GM19324 (cell line): ENCODE results near the gene CLDN15.
"Not testable (repeated sequence)": the region's sequence is repeated elsewhere in the genome, so short reads cannot be mapped to it uniquely, and the experiment has no call there.

ENCODE experiments used
- ATAC-seq: cut with Tn5 transposase; IDR thresholded peaks from one replicate; pipeline ENCODE4 v1.9.1; 2021; ENCODE audit warnings: mild to moderate bottlenecking, moderate library complexity; ENCODE audit not compliant: unreplicated experiment, low FRiP score

Gene CLDN15

DNA sequence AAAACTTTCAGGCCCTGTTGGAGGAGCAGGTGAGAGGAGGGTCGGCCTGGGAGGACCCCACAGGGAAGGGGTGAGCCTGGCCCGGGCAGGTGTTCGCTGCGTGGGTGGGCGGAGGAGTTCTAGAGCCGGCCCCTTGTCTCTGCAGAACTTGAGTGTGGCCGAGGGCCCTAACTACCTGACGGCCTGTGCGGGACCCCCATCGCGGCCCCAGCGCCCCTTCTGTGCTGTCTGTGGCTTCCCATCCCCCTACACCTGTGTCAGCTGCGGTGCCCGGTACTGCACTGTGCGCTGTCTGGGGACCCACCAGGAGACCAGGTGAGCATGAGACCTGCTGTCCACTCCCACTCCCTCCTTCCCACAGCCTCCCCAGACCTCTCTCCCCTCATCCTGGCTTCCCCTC is 14.1 kb downstream of the CLDN15 start:
- ATAC-seq: no peak

DNA sequence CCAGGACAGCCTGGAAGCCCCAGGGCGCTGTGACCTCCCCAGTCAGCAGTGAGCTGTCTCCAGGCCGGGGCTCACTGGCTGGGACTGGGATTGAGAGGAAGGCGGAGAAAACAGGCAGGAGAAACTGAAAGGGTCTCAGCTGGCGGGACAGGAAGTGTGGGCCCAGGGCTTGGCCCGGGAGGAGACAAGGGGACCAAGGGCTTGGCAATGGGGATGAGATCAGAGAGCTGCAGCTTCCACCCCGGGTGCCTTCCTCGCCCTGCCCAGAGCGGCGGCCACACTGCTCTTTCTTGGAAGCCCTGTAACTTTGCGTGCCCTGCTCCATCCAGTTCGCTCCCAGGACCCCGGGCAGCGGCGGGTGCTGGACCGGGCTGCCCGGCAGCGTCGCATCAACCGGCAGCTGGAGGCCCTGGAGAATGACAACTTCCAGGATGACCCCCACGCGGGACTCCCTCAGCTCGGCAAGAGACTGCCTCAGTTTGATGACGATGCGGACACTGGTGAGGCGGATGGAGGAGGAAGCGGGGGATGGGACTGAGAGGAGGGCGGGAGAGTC is 15.2 kb downstream of the CLDN15 start:
- no peak for ATAC-seq

DNA sequence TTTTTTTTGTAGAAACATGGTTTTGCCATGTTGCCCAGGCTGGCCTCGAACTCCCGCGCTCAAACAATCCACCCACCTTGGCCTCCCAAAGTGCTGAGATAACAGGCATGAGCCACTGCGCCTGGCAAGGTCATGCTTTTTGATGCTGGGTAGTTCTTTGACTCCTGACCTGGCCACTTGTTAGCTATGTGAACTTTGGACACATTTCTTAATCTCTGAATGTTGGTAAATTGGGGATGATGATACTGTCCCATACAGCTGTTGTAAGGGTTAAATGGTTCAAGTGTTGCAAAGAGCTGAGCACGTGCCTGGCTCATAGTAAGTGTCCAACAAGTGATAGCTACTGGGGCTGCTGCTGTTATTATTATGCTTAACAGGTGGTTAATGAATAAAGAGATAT is 17.3 kb downstream of the CLDN15 start:
- no peak for ATAC-seq

DNA sequence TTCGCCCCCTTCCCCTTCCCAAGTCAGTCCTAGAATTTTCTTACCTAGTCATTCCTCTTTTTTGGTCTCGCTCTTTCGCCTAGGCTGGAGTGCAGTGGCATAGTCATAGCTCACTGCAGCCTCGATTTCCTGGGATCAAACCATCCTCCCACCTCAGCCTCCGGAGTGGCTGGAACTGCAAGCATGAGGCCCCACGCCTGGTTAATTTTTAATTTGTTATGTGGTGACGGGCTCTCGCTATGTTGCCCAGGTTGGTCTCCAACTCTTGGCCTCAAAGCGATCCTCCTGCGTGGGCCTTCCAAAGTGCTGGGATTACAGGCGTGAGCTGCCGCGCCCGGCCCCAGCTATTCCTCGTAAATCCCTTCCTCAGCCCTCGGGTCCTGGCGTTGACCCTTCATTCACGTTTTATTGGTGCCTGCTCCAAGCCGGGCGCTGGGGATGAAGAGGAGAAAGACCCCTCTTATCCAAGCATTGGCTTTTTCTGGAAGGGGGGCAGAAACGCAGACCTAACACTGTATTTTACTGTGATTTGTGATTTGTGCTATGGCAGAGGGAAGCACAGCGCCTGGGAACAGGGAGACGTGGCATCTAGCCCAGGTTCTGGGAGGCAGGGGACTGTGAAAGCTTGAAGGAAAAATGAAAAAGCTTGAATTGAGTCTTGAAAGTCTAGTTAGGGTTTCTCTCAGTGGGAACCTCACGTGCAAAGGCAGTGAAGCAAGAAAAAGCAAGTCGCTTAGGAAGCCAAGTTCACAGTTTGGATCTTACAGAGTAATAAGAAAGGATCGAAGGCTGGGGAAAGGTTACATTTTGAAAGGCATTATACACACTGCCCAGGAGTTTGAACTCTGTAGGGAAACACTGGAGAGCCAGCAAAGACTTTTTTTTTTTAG is 19.1 kb downstream of the CLDN15 start:
- ATAC-seq: peak; percentile 9

DNA sequence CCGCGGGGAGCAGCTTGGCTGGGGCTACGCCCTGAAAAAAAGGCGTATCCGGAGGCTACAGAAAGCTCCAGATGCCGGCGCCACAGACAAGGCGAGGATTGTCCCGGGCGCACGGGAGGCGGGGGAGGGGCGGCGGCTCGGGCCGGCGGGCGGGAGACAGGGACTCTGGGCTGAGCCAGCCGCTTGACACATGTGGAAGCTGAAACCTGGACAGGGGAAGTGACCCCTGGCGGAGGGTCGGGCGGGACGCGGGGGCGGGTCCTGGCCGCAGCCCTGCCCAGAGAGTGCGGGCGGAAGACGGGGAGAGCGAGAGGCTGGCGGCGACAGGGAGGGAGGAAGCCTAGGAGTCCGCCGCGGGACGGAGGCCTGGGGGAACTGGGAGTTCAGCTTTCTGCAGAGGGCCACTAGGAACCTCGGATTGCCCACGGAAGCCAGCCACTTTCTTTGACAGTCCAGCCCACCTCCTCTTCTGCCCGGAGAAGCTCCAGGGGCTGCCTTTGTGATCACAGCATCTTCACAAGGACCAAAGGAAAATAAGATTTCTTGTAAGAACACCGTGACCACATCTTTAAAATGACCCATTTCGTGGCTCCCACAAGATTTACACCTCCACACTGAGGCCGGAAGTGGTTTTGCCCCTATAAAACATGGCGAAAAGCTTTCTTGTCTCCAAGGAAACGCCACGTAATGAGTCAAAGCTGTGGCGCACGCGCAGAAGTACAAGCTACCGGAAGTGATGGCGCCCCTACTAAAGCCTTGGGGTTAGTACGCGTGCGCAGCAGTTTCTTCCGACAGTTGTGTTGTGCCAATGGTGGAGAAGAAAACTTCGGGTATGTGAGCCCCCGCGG is 20.0 kb downstream of the CLDN15 start, which contains the start of the genes PLOD3 and ZNHIT1:
Gene PLOD3 (minus strand): TSS at position 194 of the 848 bp plus-strand sequence. CDS start 307 bp downstream, outside the sequence.
Gene ZNHIT1 (plus strand): TSS at position 778 of the 848 bp plus-strand sequence. CDS start 31 bp downstream, at position 809.
- peak; percentile 71 for ATAC-seq

DNA sequence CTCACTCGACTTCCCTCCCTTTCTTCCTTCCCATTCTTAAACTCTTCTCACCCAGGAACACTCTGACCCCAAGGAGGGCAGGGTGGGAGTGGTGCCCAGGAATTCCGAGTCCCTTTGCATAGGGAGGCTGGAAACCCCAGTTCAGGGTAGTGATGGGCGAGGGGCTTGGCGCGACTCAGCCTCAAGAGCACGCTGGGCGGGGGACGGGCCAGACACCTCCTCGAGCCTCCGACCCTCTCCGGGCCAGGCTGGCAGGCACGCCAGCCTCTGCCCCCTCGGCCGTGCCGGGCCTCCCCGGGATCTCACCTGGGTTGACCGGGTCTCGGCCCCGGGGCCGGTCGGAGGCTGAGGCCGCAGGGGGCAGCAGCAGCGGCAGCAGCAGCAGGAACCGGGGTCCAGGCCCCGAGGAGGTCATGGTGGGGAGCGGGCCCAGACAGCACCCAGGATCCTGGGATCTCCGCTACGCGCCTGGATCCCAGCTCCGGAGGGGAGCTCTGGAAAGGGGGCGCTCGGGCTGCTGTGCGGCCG is 20.7 kb downstream of the CLDN15 start:
- peak; percentile 12 for ATAC-seq

DNA sequence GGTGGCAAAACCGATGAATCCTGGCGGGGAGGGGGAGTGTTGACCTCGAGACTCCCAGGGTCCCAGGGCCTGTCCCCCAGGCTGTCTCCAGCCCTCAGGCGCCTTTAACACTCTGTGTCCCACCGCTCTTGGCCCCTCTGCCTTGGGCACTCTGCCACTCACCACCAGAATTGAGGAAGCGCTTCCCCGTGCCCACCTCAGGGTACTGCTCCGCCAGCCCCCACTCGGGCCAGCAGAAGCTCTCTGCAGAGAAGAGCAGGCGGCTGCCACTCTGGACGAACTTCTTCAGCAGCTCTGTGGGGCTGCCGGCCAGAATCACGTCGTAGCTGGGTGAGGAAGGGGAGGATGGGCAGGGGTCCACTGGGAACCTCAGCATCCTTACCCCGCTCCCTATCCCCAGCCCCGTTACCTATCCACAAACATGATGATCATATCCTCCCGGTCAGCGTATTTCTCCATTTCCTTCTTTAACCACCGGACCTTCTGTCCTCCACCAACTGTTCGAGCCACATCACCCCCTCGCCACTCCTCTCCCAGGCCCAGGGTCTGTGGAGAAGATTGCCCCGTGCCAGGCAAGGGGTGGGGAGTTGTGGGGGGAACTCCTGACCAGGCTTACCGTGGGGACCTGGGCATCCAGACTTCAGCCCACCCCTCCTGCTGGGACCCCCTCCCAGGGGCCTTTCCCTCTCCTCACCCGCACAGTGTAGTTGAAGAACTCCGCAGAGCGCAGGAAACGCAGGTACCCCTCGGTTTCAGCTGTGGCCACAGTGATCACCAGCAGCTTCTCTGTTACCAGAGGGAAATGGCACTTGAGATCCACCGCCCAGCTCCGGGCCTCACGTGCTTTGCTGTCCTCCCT is 21.4 kb downstream of the CLDN15 start:
- ATAC-seq: no peak

DNA sequence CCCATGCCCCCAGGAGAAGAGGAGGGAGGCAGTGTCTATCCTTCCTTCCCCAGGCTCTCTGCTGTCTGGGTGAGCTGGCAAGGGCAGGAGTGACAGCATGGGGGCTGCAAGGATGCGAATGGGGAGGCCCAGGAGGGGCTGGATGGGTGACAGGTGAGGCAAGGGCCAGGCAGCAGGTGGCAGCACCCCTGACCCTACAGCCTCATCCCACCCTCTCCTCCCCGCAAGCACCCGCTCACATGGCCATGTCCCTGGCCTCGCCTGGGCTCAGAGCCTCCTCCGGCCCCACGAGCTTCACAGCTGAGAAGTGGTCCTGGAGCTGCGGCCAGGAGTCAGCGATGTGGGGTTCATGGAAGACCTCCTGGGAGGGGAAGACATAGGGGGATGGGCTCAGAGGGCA is 25.6 kb downstream of the CLDN15 start:
- ATAC-seq: no peak

DNA sequence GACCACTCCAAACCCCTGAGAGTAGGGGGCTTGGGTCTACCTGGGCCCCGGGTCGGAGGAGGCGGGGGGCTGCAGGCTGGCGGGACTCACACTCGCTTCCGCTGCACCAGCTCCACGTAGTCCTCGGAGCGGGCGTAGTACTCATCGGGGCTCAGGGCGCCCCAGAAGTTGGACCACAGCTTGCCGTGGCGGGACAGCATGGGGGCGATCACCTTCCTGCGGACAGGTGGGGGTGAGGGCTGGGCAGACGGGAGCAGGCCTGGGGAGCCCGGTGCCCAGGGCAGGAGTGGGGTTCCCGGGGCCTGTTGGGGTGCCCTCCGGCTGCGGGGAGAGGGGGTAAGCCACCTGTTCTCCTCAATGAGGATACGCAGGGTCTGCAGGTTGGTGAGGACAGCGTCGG is 26.1 kb downstream of the CLDN15 start:
- ATAC-seq: no peak

DNA sequence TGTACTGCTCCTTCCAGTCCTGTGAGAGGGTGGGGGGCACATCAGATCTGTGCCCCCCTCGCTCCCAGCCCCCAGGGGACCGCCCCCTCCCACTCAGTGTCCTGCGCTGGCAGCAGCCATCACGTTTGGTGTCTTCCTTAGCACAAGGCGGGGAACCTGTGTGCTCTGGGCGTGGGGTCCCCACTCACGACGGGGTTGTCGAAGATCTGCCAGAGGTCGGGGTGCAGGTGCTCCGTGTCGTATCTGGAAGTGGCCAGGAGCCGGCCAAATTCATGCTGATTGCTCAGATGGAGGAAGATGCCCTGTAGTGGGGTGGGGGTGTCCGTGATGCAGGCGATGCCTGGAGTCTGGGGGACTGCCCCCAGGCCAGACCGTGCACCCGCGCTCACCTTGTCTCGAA is 27.5 kb downstream of the CLDN15 start:
- ATAC-seq: no peak

DNA sequence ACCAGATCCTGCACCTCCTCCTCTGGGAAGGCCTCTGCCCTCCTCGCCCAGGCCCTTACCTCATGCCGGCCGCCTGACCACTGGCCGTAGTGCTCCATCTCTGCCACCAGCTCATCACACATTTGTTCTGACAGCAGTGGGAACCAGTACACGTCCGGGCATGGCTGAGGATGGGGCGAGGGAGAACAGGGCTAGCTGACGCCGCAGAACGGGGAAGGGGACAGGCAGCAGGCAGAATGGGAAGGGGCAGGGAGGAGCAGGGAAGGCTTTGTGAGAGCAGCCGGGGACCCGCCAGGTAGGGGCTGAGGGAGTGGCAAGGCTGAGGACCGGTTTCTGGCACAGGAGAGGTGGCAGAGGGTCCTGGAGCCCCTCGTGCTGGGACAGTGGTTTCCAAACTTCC is 28.8 kb downstream of the CLDN15 start:
- no peak for ATAC-seq

DNA sequence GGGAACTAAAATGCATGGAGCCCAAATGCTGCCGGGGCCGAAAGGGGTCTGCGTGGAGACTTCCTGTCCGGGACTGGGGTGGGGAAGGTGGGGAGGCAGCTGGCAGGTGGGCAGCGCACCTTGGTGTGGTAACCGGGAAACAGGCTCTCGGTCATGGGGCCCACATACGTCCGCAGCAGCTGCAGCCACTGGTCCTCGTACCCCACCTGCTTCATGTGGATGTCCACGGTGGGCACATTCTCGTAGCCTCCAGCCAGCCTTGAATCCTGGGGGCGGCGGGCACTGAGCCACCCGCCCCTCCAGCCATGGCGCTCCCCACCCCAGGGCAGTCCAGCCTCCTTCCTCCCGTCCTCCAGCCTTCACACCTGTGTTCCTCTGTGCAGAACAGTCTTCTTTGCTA is 30.1 kb downstream of the CLDN15 start:
- ATAC-seq: no peak

DNA sequence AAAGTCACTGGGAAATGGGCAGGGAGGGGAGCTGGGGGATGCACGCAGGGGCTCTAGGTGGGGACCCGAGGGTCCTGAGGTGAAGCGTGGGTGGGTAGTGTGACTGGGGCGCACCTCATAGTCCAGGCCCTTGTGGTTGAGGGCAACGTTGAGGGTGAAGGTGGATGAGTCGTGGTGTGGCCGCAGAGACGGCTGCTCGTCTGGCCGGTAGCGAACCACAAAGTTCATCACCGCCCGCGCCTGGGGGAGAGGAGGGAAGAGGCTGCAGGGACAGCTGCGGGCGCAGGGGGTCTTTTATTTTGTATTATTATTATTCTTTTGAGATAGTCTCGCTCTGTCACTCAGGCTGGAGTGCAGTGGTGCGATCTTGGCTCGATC is 30.9 kb downstream of the CLDN15 start:
- no peak for ATAC-seq

DNA sequence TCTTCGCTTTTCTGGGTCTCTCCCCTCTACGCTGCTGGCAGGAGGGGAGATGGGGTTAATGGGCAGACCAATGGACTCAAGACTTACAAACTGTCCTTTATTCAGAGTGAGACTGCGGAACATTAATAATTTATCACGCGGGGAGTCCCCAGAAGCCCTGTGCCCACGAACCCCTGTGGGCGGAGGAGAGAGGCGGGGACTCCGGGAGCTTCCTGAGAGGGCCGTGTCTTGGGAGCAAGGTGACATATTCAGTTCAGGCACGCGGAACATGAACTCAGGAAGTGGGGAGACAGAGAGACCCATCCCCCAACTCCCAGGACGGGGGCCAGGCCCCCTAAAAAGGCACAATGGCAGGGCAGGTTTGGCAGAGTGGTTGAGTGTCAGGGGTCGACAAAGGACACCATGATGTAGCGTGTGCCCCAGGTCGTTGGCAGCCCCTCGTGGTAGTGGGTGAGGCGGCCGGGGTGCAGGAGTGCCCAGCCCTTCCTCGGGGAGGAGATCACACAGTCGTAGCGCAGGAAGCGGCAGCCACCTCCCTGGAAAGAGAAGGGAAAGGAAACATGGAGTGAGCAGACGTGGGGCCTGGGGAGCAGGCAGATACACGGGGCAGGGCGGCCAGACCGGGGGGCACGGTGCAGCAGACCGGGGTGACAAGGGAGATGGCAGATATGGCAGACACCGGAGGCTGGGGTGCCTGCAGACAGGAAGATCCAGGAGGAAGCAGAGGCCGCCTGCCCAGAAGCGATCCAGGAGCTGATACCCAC is 31.5 kb downstream of the CLDN15 start:
- no peak for ATAC-seq

DNA sequence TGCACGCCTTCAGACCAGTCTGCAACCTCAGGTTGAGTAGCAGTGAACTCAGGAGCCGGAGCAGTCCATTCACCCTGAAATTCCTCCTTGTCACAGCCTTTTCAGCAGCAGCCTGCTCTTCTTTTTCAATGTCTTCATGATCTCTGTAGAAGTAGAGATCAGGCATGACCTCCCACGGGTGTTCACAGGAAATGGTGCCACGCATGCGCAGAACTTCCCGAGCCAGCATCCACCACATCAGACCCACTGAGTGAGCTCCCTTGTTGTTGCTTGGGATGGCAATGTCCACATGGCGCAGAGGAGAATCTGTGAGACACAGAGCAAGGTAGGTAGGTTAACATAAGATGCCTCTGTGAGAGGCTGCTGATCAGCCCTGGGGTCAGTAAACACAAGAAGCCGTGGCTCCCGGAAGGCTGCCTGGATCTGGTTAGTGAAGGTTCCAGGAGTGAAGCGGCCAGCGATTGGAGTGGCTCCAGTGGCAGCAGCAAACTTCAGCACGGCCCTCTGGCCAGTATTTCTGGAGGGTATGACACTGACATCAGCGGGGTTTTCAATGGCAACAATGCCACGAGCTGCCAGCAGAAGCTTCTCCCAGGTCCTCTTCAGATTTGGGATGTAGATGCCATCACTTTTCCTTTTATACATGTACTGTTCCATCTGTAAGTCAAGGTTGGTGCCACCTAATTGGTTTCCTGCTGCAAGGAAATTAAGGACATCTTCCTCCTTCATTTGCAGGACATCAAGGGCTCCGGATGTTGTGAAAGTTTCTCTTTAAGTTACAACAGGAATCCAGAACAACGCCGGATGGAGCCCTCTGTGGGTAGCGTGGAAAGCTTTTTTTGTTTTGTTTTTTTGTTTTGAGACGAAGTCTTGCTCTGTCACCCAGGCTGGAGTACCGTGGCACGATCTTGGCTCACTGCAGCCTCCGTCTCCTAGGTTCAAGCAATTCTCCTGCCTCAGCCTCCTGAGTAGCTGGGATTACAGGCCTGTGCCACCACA is 33.6 kb downstream of the CLDN15 start:
- not testable (repeated sequence) for ATAC-seq

DNA sequence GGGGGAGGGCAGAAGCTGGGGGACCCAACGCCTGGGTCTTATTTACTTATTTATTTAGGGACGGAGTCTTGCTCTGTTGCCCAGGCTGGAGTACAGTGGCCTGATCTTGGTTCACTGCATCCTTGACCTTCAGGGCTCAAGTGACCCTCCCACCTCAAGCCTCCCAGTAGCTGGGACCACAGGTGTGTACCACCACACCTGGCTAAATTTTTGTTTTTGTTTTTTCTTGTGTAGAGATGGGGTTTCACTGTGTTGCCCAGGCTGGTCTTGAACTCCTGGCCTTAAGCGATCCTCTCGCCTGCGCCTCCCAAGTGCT is 35.0 kb downstream of the CLDN15 start:
- no peak for ATAC-seq

DNA sequence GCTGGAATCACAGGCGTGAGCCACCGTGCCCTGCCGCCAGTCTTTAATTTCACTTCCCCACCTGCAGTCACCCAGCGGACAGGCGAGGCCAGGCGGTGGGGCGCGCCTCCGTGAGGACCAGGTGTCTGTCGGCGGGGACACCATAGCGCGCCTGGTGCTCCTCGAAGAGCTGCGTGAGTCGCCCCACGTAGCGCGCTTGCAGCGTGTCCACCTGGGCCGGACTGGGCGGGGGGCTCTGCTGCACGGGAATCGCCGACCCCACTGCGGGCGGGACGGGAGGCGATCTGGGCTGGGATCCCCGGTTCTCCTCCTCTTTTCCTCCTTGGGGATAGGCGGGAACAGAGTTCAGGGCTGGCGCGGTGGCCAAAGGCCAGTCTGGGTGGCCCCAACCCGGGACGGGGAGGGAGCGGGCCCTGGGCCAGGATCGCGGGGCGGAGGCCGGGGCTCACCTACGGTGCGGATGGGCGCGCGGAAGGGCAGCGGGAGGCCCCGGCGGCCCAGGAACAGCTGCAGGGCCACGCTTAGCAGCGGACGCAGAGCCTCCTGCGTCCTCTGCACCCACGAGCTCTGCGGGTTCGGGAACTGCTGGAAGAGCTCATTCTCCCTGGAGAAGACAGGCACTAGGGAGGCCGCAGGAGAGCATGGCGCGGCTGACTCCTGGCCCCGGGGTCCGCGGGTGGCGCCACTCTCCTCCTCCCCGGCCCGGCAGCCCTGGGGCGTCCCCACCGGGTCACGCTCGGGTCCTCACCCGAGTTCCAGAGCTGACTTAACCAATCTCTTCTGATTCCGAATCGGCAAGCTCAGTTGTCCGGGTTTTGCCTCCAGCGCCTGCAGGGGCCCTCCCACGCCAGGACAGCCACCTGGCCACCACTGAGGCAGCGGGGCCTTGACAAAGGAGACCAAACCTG is 35.7 kb downstream of the CLDN15 start:
- ATAC-seq: no peak
